SK-N-SH (cell line): ENCODE results near the gene ENTPD3.

Experiments
- TF ChIP-seq, protein P1 (sequence below): fragments of 200-600 bp; sonication (generic); IDR thresholded peaks from 2 replicates; pipeline ENCODE4 v1.6.1; 2017; ENCODE audit warnings: antibody characterized with exemption, mild to moderate bottlenecking, moderate library complexity
- TF ChIP-seq, protein P2 (sequence below): IDR thresholded peaks from 2 replicates; pipeline ENCODE4 v1.4.0; 2012; ENCODE audit warnings: low read depth

DNA sequence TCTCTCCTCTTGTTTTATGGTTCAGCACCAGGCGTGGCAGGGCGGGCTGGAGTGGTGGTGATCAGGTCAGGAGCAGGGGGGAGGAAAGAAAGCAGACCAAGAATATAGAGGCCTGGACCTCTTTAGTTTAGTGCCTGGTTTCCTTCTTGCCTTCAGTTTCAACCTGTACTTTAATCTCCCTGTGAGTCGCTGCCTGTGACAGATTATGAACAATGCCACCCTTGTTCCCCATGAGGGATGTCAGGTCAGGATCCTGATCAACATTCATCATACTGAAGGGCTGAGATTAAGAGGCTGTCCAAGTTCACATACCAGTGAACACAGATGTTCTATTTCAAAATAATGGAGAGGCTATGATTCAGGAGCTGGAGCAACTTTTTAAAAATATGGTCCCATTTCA lies 11.4 kb downstream of the ENTPD3 start:
- TF ChIP-seq, protein P1, sequence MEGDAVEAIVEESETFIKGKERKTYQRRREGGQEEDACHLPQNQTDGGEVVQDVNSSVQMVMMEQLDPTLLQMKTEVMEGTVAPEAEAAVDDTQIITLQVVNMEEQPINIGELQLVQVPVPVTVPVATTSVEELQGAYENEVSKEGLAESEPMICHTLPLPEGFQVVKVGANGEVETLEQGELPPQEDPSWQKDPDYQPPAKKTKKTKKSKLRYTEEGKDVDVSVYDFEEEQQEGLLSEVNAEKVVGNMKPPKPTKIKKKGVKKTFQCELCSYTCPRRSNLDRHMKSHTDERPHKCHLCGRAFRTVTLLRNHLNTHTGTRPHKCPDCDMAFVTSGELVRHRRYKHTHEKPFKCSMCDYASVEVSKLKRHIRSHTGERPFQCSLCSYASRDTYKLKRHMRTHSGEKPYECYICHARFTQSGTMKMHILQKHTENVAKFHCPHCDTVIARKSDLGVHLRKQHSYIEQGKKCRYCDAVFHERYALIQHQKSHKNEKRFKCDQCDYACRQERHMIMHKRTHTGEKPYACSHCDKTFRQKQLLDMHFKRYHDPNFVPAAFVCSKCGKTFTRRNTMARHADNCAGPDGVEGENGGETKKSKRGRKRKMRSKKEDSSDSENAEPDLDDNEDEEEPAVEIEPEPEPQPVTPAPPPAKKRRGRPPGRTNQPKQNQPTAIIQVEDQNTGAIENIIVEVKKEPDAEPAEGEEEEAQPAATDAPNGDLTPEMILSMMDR, result no peak
- TF ChIP-seq, protein P2, sequence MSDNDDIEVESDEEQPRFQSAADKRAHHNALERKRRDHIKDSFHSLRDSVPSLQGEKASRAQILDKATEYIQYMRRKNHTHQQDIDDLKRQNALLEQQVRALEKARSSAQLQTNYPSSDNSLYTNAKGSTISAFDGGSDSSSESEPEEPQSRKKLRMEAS, result no peak
